HG02588 (cell line): Measurements from ENCODE around the gene GPX2.
"Not testable (repeated sequence)": the region's sequence is repeated elsewhere in the genome, so short reads cannot be mapped to it uniquely, and the experiment has no call there.

ENCODE experiments used
- ATAC-seq: cut with Tn5 transposase; IDR thresholded peaks from one replicate; pipeline ENCODE4 v1.9.1; 2021; ENCODE audit warnings: mild to moderate bottlenecking, moderate library complexity; ENCODE audit not compliant: unreplicated experiment

Gene GPX2

GRCh38 chr14:64915029-64915424 is 27.5 kb downstream of the GPX2 start:
- no peak for ATAC-seq

DNA sequence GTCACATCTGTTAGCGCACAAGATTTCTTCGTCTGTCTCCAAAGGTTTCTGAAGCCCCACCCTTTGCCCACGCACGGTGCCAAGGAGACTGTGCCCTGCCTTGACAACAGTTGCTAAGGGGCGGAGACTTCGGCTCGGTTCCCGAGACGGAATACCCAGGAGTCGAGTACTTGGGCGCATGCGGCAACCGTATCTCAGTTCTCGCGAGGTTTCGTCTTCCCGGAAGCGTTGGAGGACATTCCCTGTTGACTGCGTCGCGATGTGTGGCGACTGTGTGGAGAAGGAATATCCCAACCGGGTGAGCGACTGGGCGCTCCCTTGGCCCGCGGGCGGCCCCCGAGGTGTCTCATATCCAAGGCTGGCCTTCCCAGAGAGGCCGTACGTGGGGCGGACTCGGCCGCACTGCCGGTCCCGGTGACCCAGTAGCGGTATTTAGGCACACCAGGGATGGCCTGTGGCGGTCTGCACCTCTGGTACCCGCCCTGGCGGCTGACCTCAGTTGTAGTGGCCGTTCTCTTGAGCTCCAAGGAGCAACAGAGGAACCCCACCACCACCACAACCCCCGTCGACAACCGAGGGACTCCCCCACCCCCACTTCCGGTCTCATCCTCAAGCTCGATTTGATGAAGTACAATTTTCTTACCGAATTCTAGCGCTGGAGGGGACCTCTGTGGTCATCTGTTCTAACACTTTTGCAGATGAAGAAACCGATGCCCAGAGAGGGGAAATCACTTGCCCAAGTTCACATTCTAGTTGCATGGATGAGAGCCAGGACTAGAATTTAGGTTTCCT is 28.1 kb downstream of the GPX2 start, which contains the start of gene CHURC1:
CHURC1 (plus strand) TSS at position 219 of the 792 bp plus-strand sequence; CDS start at position 260, 41 bp downstream.
- ATAC-seq, result peak; percentile 98

DNA sequence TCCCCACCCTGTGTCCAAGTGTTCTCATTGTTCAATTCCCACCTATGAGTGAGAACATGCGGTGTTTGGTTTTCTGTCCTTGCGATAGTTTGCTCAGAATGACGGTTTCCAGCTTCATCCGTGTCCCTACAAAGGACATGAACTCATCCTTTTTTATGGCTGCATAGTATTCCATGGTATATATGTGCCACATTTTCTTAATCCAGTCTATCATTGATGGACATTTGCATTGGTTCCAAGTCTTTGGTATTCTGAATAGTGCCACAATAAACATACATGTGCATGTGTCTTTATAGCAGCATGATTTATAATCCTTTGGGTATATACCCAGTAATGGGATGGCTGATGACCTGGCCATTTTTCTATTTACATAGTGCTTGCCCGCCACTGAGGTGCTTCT is 29.1 kb downstream of the GPX2 start:
- ATAC-seq, result not testable (repeated sequence)

DNA sequence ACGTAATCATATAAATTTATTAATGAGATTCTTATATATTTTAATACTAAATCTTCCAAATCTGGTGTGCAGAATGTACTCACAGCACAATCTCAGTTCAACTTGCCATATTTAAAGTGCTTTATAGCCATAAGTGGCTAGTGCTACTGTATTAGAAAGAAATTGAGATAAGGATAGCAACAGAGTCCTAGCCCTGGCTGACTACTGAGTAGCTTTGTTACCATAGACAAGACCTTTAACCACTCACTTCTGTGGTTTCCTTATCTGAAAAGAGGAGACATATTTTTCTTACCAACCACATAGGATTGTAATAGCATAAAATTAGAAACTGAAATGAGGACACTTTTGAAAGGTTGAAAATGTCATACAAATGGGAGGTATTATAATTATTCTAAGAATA is 30.3 kb downstream of the GPX2 start:
- no peak for ATAC-seq

GRCh38 chr14:64910847-64911495 is 31.6 kb downstream of the GPX2 start:
- ATAC-seq, result no peak

DNA sequence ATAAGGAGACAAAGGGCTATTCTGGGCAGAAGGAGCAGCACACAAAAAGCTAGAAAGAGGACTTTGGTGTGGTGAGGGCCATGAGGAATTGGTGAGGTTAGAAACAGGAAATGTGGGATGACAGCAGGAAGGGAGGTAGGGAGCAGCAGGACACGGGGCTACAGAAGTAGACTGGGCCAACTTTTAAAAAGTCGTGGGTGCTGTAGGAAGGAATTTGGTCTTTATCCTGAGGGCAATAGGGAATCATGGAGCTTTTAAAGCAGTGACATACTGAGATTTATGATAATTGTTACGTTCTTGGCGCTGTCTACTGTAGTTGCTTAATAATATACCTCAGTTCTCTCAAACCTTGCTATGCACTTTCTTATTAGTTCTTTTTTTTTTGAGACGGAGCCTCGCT is 36.5 kb downstream of the GPX2 start:
- no peak for ATAC-seq

- ATAC-seq, result no peak
These were observed 42.6 kb downstream of the GPX2 start for GRCh38 chr14:64899958-64900357.

- no peak for ATAC-seq
These were observed 50.6 kb downstream of the GPX2 start for GRCh38 chr14:64891839-64892375.

DNA sequence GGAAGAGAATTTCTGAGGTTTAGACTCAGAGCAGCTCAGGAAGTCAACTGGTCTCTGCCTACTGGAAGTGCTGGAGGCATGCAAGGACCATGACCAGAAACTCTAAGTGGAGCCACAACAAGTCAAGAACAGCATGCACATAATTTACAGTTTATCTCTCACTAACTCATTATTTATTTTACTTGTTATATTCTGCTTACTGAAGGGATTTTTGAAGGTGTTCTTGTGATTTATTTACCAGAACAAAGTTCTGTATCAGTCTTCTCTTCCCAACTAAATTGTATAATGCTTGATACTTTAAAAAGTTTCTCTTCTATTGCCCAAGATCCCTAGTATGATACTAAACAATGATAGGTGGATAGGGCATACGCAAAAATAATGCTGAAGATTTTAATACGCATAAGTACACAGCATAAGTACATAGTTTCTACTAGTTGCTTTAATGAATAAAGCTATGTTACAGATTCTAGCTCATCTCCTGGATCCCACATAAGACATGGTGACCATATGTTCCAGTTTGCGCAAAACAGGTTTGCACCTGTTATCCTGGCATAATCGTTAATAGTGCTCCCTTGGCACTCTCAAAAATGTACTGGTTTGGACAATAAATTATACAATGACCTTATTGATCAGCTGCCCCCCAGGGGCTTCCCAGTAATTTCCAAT is 51.2 kb downstream of the GPX2 start:
- ATAC-seq, result no peak

GRCh38 chr14:64889352-64889751 is 53.2 kb downstream of the GPX2 start:
- no peak for ATAC-seq
